ENCODE data around the gene DNAJC10. TPM values are rescaled to one million over a fixed set of nuclear protein-coding genes. Genes with fewer than 3 reads are reported as not detected.
"Not testable (repeated sequence)": the region's sequence is repeated elsewhere in the genome, so short reads cannot be mapped to it uniquely, and the experiment has no call there.

The DNAJC10 gene
- total and polyA plus RNA-seq, 2 donors (not counting 3 experiments of a cell fraction or from before 2014, with no cell fraction given), result 45.1 to 201 TPM

GRCh38 chr2:182745061-182745460 lies 29.0 kb downstream of the DNAJC10 start:
- Histone ChIP-seq H2AFZ (ENCODE audit: low read depth, low read length) (no peak overlapping the region), H4K20me1 (replicated peaks; ENCODE audit: control insufficient read depth, extremely low read depth, insufficient read depth, low read length) (no peaks in the 10 kb centered on the region), H3K27ac (ENCODE audit: insufficient read depth, low read depth, low read length) (no peak overlapping the region), H3K9me3 (replicated peaks; ENCODE audit: control insufficient read depth, insufficient read depth, low read length) (no peaks in the 10 kb centered on the region), H3K4me2 (ENCODE audit: insufficient read depth, low read length) (no peak overlapping the region), H3K9me1 (replicated peaks; ENCODE audit: control insufficient read depth, extremely low read depth, insufficient read depth, low read length) (no peaks in the 10 kb centered on the region), H3K9ac (replicated peaks; ENCODE audit: extremely low read depth, insufficient read depth, low read length) (no peak overlapping the region), H3K36me3 (ENCODE audit: control insufficient read depth in 2 of 2, extremely low read depth in 1 of 2, insufficient read depth in 2 of 2, low read length in 2 of 2) (peaks cover 13 to 25% of the 10 kb centered on the region in 2 experiments), H3K27me3 (ENCODE audit: control insufficient read depth in 2 of 2, insufficient read depth in 2 of 2, low read length in 2 of 2) (no peaks in the 10 kb centered on the region), H3K79me2 (ENCODE audit: control insufficient read depth, insufficient read depth, low read length) (peaks cover 3% of the 10 kb centered on the region), H3K4me1 (ENCODE audit: control insufficient read depth, extremely low read depth, insufficient read depth, low read length) (no peaks in the 10 kb centered on the region), H3K4me3 (replicated peaks in 1 of 3; ENCODE audit: insufficient read depth in 1 of 3, low read depth in 1 of 3, low read length in 3 of 3) (no peak overlapping the region)
- dilution Hi-C loops (cut with MboI; ENCODE audit: extremely low pct_ligation_motif_present, low sequenced_read_pairs), result no loop called here
- FAIRE-seq (no peak), DNase-seq (ENCODE audit: low read depth, low spot score) (no peak)
- intact Hi-C loops (cut with micrococcal nuclease), result no loop called here
- TF ChIP-seq FOS (IDR thresholded peaks at IDR 0.05; ENCODE audit: borderline replicate concordance, insufficient read depth, low read length) (no peak), EZH2 (IDR thresholded peaks at IDR 0.05; ENCODE audit: borderline replicate concordance, low read depth, low read length, severe bottlenecking) (no peak), MYC (IDR thresholded peaks at IDR 0.05; ENCODE audit: low read depth, low read length) (no peak), JUN (IDR thresholded peaks at IDR 0.05; ENCODE audit: borderline replicate concordance, insufficient read depth, insufficient read length, low read depth) (no peak), POLR2AphosphoS5 (IDR thresholded peaks at IDR 0.05; ENCODE audit: insufficient read depth, low read depth, low read length) (no peak), GATA2 (IDR thresholded peaks at IDR 0.05; ENCODE audit: insufficient read depth, insufficient read length, low read depth, low read length) (no peak), CTCF (IDR thresholded peaks at IDR 0.05; ENCODE audit: extremely low read depth in 1 of 2, insufficient read depth in 1 of 2, low read depth in 1 of 2, low read length in 2 of 2) (no peak)
- TF ChIP-seq, protein P1, sequence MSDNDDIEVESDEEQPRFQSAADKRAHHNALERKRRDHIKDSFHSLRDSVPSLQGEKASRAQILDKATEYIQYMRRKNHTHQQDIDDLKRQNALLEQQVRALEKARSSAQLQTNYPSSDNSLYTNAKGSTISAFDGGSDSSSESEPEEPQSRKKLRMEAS (IDR thresholded peaks at IDR 0.05; ENCODE audit: insufficient read depth, insufficient read length), result no peak
- ChIA-PET CTCF (interaction anchor here (0.8 kb wide), 1 partner anchor 18 kb away, joined by 4 read pairs; no protein-coding TSS in a partner anchor), POLR2A (no interaction called here)
- no TSS peak for BruUV-seq (replicated peaks)

GRCh38 chr2:182745894-182746293 lies 29.8 kb downstream of the DNAJC10 start:
- DNase-seq (ENCODE audit: low read depth, low spot score); H3K4me1 ChIP-seq (ENCODE audit: control insufficient read depth, extremely low read depth, insufficient read depth, low read length); POLR2A ChIA-PET; H3K27me3 ChIP-seq (ENCODE audit: control insufficient read depth in 2 of 2, insufficient read depth in 2 of 2, low read length in 2 of 2); H3K27ac ChIP-seq (ENCODE audit: insufficient read depth, low read depth, low read length); dilution Hi-C loops (cut with MboI; ENCODE audit: extremely low pct_ligation_motif_present, low sequenced_read_pairs); FAIRE-seq; H3K9ac ChIP-seq (replicated peaks; ENCODE audit: extremely low read depth, insufficient read depth, low read length); intact Hi-C loops (cut with micrococcal nuclease); BruUV-seq (replicated peaks); H3K9me1 ChIP-seq (replicated peaks; ENCODE audit: control insufficient read depth, extremely low read depth, insufficient read depth, low read length); H3K4me2 ChIP-seq (ENCODE audit: insufficient read depth, low read length); H3K9me3 ChIP-seq (replicated peaks; ENCODE audit: control insufficient read depth, insufficient read depth, low read length); H3K79me2 ChIP-seq (ENCODE audit: control insufficient read depth, insufficient read depth, low read length); H2AFZ ChIP-seq (ENCODE audit: low read depth, low read length); CTCF ChIA-PET; H3K4me3 ChIP-seq (replicated peaks in 1 of 3; ENCODE audit: insufficient read depth in 1 of 3, low read depth in 1 of 3, low read length in 3 of 3); H4K20me1 ChIP-seq (replicated peaks; ENCODE audit: control insufficient read depth, extremely low read depth, insufficient read depth, low read length): not testable (repeated sequence)
- peaks cover 14 to 26% of the 10 kb centered on the region in 2 experiments for H3K36me3 ChIP-seq (ENCODE audit: control insufficient read depth in 2 of 2, extremely low read depth in 1 of 2, insufficient read depth in 2 of 2, low read length in 2 of 2)
